ENCODE measurements around the gene PSMD1. TPM values are rescaled to one million over a fixed set of nuclear protein-coding genes. Genes with fewer than 3 reads are reported as not detected.

Gene PSMD1
- total RNA-seq, 2 experiments from 2014 or later: 27.9 to 31.3 TPM

- H3K9me3 Mint-ChIP-seq: no peaks in the 10 kb centered on the region
- Histone ChIP-seq H3K27me3 (ENCODE audit: control insufficient read depth in 1 of 2, insufficient read depth in 2 of 2, low read length in 2 of 2) (no peaks in the 10 kb centered on the region), H3K4me1 (ENCODE audit: insufficient read depth, low read length) (peaks cover 15% of the 10 kb centered on the region), H3K9me3 (ENCODE audit: control insufficient read depth in 1 of 2, insufficient read depth in 1 of 2, low read length in 2 of 2) (no peaks in the 10 kb centered on the region), H3K27ac (ENCODE audit: low read depth in 1 of 2, low read length in 2 of 2) (no peak overlapping the region), H3K4me3 (ENCODE audit: low read length) (no peak overlapping the region), H3K36me3 (ENCODE audit: insufficient read depth, low read length) (peaks cover 29% of the 10 kb centered on the region)
- H3K36me3 Mint-ChIP-seq (ENCODE audit: low read depth): peaks cover 43% of the 10 kb centered on the region
- peak overlapping the region; percentile 77 for H3K4me3 Mint-ChIP-seq
- DNase-seq: no peak
- ChIA-PET CTCF (no interaction called here), POLR2A (no interaction called here)
- ATAC-seq (ENCODE audit: poor library complexity): no peak
- TF ChIP-seq CTCF (IDR thresholded peaks at IDR 0.05): no peak
- H3K4me1 Mint-ChIP-seq (ENCODE audit: low read depth): peaks cover 39% of the 10 kb centered on the region
- no peaks in the 10 kb centered on the region for H3K27me3 Mint-ChIP-seq
- H3K27ac Mint-ChIP-seq: peak overlapping the region; percentile 34
- intact Hi-C loops (cut with DNase I, micrococcal nuclease): loop anchor here (5.0 to 10.0 kb wide), 4 partner anchors 155 to 605 kb away; partner anchors contain the start of gene CAB39 (in 1 of the 2)
Observed at GRCh38 chr2:231059756-231060155, 3.1 kb downstream of the PSMD1 start.

DNA sequence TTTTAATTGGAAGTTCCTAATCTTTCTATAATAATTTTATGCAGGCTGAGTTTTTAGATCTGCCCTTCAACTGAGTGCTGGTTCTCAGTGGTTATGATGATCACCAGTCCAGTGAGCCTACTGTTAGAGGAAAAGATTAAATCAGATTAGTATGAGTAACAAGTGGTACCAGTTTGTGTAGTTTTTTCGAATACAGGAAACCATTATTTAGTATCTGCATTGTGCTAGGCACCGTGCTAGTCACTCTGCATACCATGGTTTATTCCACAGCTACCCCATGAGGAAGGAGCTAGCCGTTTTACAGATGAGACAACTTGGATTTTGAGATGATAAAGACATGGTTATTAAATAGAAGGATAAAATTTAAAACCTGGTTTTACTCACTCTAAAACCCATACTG, 6.1 kb downstream of the PSMD1 start:
- H3K9me3 Mint-ChIP-seq: no peaks in the 10 kb centered on the region
- Histone ChIP-seq H3K9me3 (ENCODE audit: control insufficient read depth in 1 of 2, insufficient read depth in 1 of 2, low read length in 2 of 2) (no peaks in the 10 kb centered on the region), H3K36me3 (ENCODE audit: insufficient read depth, low read length) (peaks cover 52% of the 10 kb centered on the region), H3K4me3 (ENCODE audit: low read length) (no peak overlapping the region), H3K4me1 (ENCODE audit: insufficient read depth, low read length) (peaks cover 7% of the 10 kb centered on the region), H3K27me3 (ENCODE audit: control insufficient read depth in 1 of 2, insufficient read depth in 2 of 2, low read length in 2 of 2) (no peaks in the 10 kb centered on the region), H3K27ac (ENCODE audit: low read depth in 1 of 2, low read length in 2 of 2) (no peak overlapping the region)
- no peaks in the 10 kb centered on the region for H3K27me3 Mint-ChIP-seq
- ChIA-PET CTCF (interaction anchor here (0.8 to 1.2 kb wide), 2 partner anchors 14 to 389 kb away, joined by 3 to 4 read pairs; no protein-coding TSS in a partner anchor), POLR2A (no interaction called here)
- intact Hi-C loops (cut with DNase I, micrococcal nuclease): no loop called here
- H3K4me1 Mint-ChIP-seq (ENCODE audit: low read depth): peaks cover 27% of the 10 kb centered on the region
- no peak for ATAC-seq (ENCODE audit: poor library complexity)
- TF ChIP-seq CTCF (IDR thresholded peaks at IDR 0.05): no peak
- peaks cover 65% of the 10 kb centered on the region for H3K36me3 Mint-ChIP-seq (ENCODE audit: low read depth)
- DNase-seq: no peak
- H3K4me3 Mint-ChIP-seq: no peak overlapping the region
- no peak overlapping the region for H3K27ac Mint-ChIP-seq

DNA sequence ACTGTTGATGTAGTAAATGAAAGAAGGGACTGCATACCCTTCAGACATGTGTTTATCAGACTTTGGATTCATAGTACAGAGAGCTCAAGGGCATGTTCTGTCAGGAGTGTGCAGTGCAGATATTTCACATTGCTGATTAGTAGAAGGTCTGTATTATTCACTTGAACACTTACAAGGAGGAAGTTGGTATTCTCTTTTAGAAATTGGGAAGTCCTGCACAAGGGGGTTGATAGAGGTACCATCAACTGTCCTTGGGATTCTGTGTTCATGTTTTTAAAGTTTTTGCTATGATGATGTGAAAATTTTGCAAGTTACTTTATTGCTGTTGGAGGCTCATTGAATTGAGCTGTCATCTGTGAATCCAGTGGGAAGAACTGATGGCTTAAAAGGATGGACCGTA, 6.7 kb downstream of the PSMD1 start:
- ChIA-PET CTCF (interaction anchor here (0.8 to 1.2 kb wide), 2 partner anchors 13 to 388 kb away, joined by 3 to 4 read pairs; no protein-coding TSS in a partner anchor), POLR2A (no interaction called here)
- Mint-ChIP-seq H3K4me3 (no peak overlapping the region), H3K27ac (no peak overlapping the region), H3K36me3 (ENCODE audit: low read depth) (peaks cover 70% of the 10 kb centered on the region), H3K4me1 (ENCODE audit: low read depth) (peaks cover 22% of the 10 kb centered on the region), H3K9me3 (no peaks in the 10 kb centered on the region), H3K27me3 (no peaks in the 10 kb centered on the region)
- H3K4me1 ChIP-seq (ENCODE audit: insufficient read depth, low read length): peaks cover 3% of the 10 kb centered on the region
- DNase-seq (no peak), ATAC-seq (ENCODE audit: poor library complexity) (no peak)
- H3K27me3 ChIP-seq (ENCODE audit: control insufficient read depth in 1 of 2, insufficient read depth in 2 of 2, low read length in 2 of 2): no peaks in the 10 kb centered on the region
- no peak overlapping the region for H3K27ac ChIP-seq (ENCODE audit: low read depth in 1 of 2, low read length in 2 of 2)
- TF ChIP-seq CTCF (IDR thresholded peaks at IDR 0.05): no peak
- no peaks in the 10 kb centered on the region for H3K9me3 ChIP-seq (ENCODE audit: control insufficient read depth in 1 of 2, insufficient read depth in 1 of 2, low read length in 2 of 2)
- intact Hi-C loops (cut with DNase I, micrococcal nuclease): no loop called here
- H3K36me3 ChIP-seq (ENCODE audit: insufficient read depth, low read length): peaks cover 58% of the 10 kb centered on the region
- H3K4me3 ChIP-seq (ENCODE audit: low read length): no peak overlapping the region

All from CD4-positive, alpha-beta T cell (primary cell).